GM18867 (cell line): ENCODE results near the gene OR8G1.
"Not testable (repeated sequence)": the region's sequence is repeated elsewhere in the genome, so short reads cannot be mapped to it uniquely, and the experiment has no call there.

Experiments
- ATAC-seq: cut with Tn5 transposase; IDR thresholded peaks from one replicate; pipeline ENCODE4 v1.9.1; 2021; ENCODE audit warnings: mild to moderate bottlenecking, moderate library complexity; ENCODE audit not compliant: unreplicated experiment

The OR8G1 gene

GRCh38 chr11:124240621-124241397 lies at the start of gene OR8G1:
Gene OR8G1, plus strand, starts transcription at chr11:124241095. Its CDS starts 8,581 bp downstream, at chr11:124249676.
- no peak for ATAC-seq

- ATAC-seq: peak; percentile 72
These were observed 47.5 kb upstream of the OR8G1 start for GRCh38 chr11:124193221-124194010.

- ATAC-seq: no peak
These were observed 46.4 kb upstream of the OR8G1 start for GRCh38 chr11:124194293-124195188.

GRCh38 chr11:124195189-124195734 lies 45.6 kb upstream of the OR8G1 start:
- peak; percentile 85 for ATAC-seq

GRCh38 chr11:124197999-124198398 lies 42.9 kb upstream of the OR8G1 start:
- no peak for ATAC-seq

- no peak for ATAC-seq
These were observed 42.0 kb upstream of the OR8G1 start for GRCh38 chr11:124198897-124199296.

GRCh38 chr11:124199702-124200101 lies 41.2 kb upstream of the OR8G1 start:
- ATAC-seq: no peak

- ATAC-seq: no peak
These were observed 40.2 kb upstream of the OR8G1 start for GRCh38 chr11:124200671-124201070.

- no peak for ATAC-seq
These were observed 37.9 kb upstream of the OR8G1 start for GRCh38 chr11:124202951-124203350.

GRCh38 chr11:124204008-124204407 lies 36.9 kb upstream of the OR8G1 start:
- no peak for ATAC-seq

GRCh38 chr11:124207102-124207792 lies 33.6 kb upstream of the OR8G1 start:
- ATAC-seq: no peak

GRCh38 chr11:124209824-124210357 lies 31.0 kb upstream of the OR8G1 start:
- ATAC-seq: no peak

GRCh38 chr11:124210421-124210820 lies 30.5 kb upstream of the OR8G1 start:
- no peak for ATAC-seq

GRCh38 chr11:124211321-124211720 lies 29.6 kb upstream of the OR8G1 start:
- ATAC-seq: no peak

GRCh38 chr11:124214027-124214426 lies 26.9 kb upstream of the OR8G1 start:
- no peak for ATAC-seq

GRCh38 chr11:124219126-124219525 lies 21.8 kb upstream of the OR8G1 start:
- no peak for ATAC-seq

- ATAC-seq: no peak
These were observed 18.5 kb upstream of the OR8G1 start for GRCh38 chr11:124222407-124222806.

- ATAC-seq: not testable (repeated sequence)
These were observed 16.1 kb upstream of the OR8G1 start for GRCh38 chr11:124224618-124225423.

- no peak for ATAC-seq
These were observed 15.4 kb upstream of the OR8G1 start for GRCh38 chr11:124225471-124225870.
